CD4-positive, alpha-beta T cell treated with Interleukin-6 for 4 hours (primary cell): ENCODE measurements around the gene LYRM1.
"Not testable (repeated sequence)": the region's sequence is repeated elsewhere in the genome, so short reads cannot be mapped to it uniquely, and the experiment has no call there.

Experiments used
- DNase-seq: peaks from one replicate; pipeline ENCODE4 v3.0.0-alpha.2; 2020; ENCODE audit warnings: mixed read lengths

LYRM1 gene

GRCh38 chr16:20900299-20901067 lies at the start of gene LYRM1, which contains the start of gene DCUN1D3:
Gene LYRM1 (plus strand): TSS chr16:20900771. CDS start chr16:20915556, 14,785 bp downstream.
Gene DCUN1D3 (minus strand): TSS chr16:20900358. CDS start chr16:20862538, 37,820 bp downstream.
- peak; percentile 86 for DNase-seq

- DNase-seq = no peak
These were observed 49.6 kb upstream of the LYRM1 start for GRCh38 chr16:20850981-20851380.

- no peak for DNase-seq
These were observed 49.0 kb upstream of the LYRM1 start for GRCh38 chr16:20851601-20852000.

- DNase-seq = no peak
These were observed 47.4 kb upstream of the LYRM1 start for GRCh38 chr16:20853143-20853542.

GRCh38 chr16:20853981-20854620 lies 46.5 kb upstream of the LYRM1 start:
- DNase-seq = no peak

- DNase-seq = no peak
These were observed 45.6 kb upstream of the LYRM1 start for GRCh38 chr16:20854963-20855362.

- no peak for DNase-seq
These were observed 43.3 kb upstream of the LYRM1 start for GRCh38 chr16:20857281-20857680.

GRCh38 chr16:20859229-20859628 lies 41.3 kb upstream of the LYRM1 start:
- DNase-seq = no peak

GRCh38 chr16:20859699-20860098 lies 40.9 kb upstream of the LYRM1 start:
- DNase-seq = no peak

- no peak for DNase-seq
These were observed 40.2 kb upstream of the LYRM1 start for GRCh38 chr16:20860361-20860760.

- DNase-seq = not testable (repeated sequence)
These were observed 39.6 kb upstream of the LYRM1 start for GRCh38 chr16:20860995-20861394.

- DNase-seq = no peak
These were observed 38.2 kb upstream of the LYRM1 start for GRCh38 chr16:20862162-20862960.

- DNase-seq = not testable (repeated sequence)
These were observed 36.2 kb upstream of the LYRM1 start for GRCh38 chr16:20864376-20864775.

- DNase-seq = no peak
These were observed 35.0 kb upstream of the LYRM1 start for GRCh38 chr16:20865420-20866131.

GRCh38 chr16:20866145-20866772 lies 34.3 kb upstream of the LYRM1 start:
- no peak for DNase-seq

GRCh38 chr16:20866801-20867200 lies 33.8 kb upstream of the LYRM1 start:
- DNase-seq = no peak

GRCh38 chr16:20867585-20867984 lies 33.0 kb upstream of the LYRM1 start:
- DNase-seq = no peak

- DNase-seq = no peak
These were observed 31.7 kb upstream of the LYRM1 start for GRCh38 chr16:20868890-20869289.

GRCh38 chr16:20870122-20870820 lies 30.3 kb upstream of the LYRM1 start:
- DNase-seq = no peak

GRCh38 chr16:20871258-20871657 lies 29.3 kb upstream of the LYRM1 start:
- no peak for DNase-seq

GRCh38 chr16:20871941-20872815 lies 28.4 kb upstream of the LYRM1 start:
- no peak for DNase-seq
